Hepatocyte (in vitro differentiated cells): ENCODE measurements around the gene CRX.

Experiments
- EZH2phosphoT487 ChIP-seq: fragments of 200-600 bp; sonication (generic); IDR thresholded peaks from one replicate; pipeline ENCODE4 v1.6.1; 2018; ENCODE audit warnings: antibody characterized with exemption, mild to moderate bottlenecking, low read depth, moderate library complexity; ENCODE audit not compliant: unreplicated experiment, severe bottlenecking
- TF ChIP-seq, protein P1 (sequence below): fragments of 200-600 bp; sonication (generic); IDR thresholded peaks from 2 replicates; pipeline ENCODE4 v1.5.1; 2016; ENCODE audit warnings: antibody characterized with exemption, mild to moderate bottlenecking; ENCODE audit not compliant: poor library complexity

DNA sequence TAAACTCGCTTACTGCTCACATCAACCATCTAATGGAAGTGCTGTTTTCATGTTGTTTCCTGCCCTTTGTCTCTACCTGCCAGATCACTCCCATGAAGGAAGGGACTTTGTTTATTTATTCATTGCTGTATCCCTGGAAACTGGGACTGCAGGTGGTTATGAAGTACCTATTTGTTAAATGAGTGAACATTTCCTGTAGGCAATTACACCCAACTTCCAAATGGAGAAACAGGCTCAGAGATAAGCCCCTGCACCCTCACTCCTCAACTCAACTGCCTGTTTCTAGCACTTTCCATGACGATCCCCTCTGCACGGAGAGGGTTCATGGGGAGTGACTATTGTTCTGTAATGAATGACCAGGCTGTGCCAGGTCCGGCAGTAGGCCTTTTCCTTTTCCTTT, 45.2 kb upstream of the CRX start:
- TF ChIP-seq, protein P1, sequence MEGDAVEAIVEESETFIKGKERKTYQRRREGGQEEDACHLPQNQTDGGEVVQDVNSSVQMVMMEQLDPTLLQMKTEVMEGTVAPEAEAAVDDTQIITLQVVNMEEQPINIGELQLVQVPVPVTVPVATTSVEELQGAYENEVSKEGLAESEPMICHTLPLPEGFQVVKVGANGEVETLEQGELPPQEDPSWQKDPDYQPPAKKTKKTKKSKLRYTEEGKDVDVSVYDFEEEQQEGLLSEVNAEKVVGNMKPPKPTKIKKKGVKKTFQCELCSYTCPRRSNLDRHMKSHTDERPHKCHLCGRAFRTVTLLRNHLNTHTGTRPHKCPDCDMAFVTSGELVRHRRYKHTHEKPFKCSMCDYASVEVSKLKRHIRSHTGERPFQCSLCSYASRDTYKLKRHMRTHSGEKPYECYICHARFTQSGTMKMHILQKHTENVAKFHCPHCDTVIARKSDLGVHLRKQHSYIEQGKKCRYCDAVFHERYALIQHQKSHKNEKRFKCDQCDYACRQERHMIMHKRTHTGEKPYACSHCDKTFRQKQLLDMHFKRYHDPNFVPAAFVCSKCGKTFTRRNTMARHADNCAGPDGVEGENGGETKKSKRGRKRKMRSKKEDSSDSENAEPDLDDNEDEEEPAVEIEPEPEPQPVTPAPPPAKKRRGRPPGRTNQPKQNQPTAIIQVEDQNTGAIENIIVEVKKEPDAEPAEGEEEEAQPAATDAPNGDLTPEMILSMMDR = no peak
- TF ChIP-seq EZH2phosphoT487 = no peak
